NCI-H2227 treated with DMSO at 0.1 percent for 48 hours (cell line): ENCODE data around the gene LRP1-AS.
A peak's percentile ranks its signal among the peaks of the same experiment; 100 is the strongest.

Source experiments
- DNase-seq: peaks from one replicate; lab custom pipeline; 2025; lab: John Stamatoyannopoulos, UW

LRP1-AS gene

GRCh38 chr12:57146961-57147944 is at the start of gene LRP1-AS:
Gene LRP1-AS, minus strand, starts transcription at chr12:57147619.
- no peak for DNase-seq

DNA sequence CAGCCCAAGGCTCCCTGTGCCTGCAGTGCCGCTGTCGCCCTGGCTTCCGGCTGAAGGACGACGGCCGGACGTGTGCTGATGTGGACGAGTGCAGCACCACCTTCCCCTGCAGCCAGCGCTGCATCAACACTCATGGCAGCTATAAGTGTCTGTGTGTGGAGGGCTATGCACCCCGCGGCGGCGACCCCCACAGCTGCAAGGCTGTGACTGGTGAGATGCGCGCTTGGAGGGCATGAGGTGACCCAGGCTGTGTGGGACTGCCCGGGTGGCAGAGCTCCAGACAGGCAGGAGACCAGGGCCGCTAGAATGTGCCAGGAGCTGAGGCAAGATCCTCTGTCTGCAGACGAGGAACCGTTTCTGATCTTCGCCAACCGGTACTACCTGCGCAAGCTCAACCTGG is 49.5 kb upstream of the LRP1-AS start:
- DNase-seq, result no peak

DNA sequence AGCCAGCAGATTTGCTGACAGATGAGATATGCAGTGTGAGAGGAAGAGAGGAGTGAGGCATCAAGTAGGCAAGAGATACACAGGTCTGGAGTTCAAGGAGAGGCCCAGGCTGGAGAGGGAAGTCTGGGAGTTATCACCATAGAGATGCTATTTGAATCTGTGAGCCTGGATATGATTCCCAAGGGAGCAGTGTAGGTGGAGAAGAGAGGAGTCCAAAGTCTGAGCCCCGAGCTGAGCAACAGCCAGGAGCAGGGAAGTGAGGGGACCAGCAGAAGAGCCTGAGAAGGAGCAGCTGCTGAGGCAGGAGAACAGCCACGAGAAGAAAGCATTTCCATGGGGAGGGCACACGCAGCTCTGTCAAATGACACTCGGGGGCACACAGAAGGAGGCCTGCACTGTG is 49.0 kb upstream of the LRP1-AS start:
- no peak for DNase-seq

DNA sequence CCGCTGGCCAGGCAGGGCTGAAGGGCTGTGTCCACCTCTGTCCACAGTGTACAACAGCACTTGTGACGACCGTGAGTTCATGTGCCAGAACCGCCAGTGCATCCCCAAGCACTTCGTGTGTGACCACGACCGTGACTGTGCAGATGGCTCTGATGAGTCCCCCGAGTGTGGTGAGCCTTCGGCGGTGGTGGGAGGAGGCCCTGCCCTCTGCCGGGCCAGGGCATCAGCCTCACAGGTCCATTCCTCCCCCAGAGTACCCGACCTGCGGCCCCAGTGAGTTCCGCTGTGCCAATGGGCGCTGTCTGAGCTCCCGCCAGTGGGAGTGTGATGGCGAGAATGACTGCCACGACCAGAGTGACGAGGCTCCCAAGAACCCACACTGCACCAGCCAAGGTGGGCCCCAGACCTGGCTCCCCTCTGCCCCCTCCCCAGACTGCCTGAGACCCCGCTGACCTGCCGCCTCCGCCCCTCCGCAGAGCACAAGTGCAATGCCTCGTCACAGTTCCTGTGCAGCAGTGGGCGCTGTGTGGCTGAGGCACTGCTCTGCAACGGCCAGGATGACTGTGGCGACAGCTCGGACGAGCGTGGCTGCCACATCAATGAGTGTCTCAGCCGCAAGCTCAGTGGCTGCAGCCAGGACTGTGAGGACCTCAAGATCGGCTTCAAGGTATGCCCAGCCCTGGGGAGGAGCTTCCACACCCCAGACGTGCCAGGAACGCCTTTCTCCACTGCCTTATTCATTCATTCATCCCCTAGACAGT is 48.4 kb upstream of the LRP1-AS start:
- no peak for DNase-seq

GRCh38 chr12:57195186-57195585 is 47.8 kb upstream of the LRP1-AS start:
- DNase-seq, result no peak

- no peak for DNase-seq
These were observed 46.8 kb upstream of the LRP1-AS start for GRCh38 chr12:57194253-57194652.

GRCh38 chr12:57193706-57194245 is 46.4 kb upstream of the LRP1-AS start:
- DNase-seq, result no peak

DNA sequence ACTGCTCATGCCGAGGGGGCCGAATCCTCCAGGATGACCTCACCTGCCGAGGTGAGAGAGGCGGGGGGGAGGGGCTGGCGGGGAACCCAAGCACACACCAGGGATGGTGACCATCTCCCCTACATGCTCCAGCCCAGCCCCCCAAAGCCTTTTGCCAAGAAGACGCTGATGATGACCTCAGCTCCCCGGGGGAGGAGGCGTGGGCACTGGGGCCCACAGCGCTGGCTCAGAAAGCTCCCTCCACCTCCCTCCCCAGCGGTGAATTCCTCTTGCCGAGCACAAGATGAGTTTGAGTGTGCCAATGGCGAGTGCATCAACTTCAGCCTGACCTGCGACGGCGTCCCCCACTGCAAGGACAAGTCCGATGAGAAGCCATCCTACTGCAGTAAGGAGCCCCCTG is 45.5 kb upstream of the LRP1-AS start:
- no peak for DNase-seq

DNA sequence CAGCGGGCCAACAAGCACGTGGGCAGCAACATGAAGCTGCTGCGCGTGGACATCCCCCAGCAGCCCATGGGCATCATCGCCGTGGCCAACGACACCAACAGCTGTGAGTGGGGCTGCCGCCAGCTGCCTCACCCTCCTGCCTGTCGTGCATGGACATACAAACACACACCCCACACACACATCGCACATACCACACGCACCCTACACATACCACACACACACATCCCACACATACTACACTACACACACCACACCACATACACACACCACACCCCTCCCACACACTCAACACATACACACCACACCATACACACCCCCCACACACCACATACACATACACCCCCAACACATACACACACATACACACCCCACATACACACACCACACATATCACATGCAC is 44.0 kb upstream of the LRP1-AS start:
- no peak for DNase-seq

GRCh38 chr12:57190821-57191220 is 43.4 kb upstream of the LRP1-AS start:
- no peak for DNase-seq

DNA sequence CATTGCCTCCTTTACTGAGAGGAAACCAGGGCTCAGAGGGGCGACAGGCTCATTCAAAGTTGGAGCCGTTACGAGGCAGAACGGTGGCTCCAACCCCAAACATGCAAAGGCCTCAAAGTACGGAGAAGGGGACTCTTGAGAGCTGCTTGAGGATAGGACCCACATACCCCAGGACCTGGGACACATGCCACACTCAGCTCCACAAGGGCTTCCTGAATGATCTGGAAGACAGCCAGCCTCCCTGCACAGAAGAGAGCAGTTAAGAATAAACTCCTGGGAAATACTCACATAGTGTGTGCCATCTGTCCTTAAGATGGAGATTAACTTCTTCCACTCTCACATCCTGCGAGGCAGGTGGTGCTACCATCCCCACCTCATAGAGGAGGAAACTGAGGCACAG is 42.6 kb upstream of the LRP1-AS start:
- no peak for DNase-seq

DNA sequence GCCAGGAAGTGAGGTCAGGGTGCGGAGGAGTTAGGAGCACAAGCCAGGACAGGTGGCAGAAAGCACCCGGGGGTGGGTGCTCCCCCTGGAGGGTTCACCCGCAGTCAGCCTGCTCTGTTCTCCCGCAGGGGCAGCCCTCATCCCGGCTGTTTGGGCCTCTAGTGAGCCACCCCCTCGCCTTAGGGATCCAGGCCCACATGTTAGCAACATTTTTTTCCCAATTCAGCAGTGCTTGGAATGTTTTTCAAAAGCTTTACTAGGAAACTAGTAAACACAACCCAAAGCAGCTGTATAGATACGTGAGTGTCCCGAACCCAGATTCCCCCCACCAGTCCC is 40.6 kb upstream of the LRP1-AS start:
- no peak for DNase-seq

- DNase-seq, result no peak
These were observed 40.0 kb upstream of the LRP1-AS start for GRCh38 chr12:57187222-57188089.

GRCh38 chr12:57185906-57186508 is 38.6 kb upstream of the LRP1-AS start:
- no peak for DNase-seq

GRCh38 chr12:57185403-57185802 is 38.0 kb upstream of the LRP1-AS start:
- DNase-seq, result no peak

DNA sequence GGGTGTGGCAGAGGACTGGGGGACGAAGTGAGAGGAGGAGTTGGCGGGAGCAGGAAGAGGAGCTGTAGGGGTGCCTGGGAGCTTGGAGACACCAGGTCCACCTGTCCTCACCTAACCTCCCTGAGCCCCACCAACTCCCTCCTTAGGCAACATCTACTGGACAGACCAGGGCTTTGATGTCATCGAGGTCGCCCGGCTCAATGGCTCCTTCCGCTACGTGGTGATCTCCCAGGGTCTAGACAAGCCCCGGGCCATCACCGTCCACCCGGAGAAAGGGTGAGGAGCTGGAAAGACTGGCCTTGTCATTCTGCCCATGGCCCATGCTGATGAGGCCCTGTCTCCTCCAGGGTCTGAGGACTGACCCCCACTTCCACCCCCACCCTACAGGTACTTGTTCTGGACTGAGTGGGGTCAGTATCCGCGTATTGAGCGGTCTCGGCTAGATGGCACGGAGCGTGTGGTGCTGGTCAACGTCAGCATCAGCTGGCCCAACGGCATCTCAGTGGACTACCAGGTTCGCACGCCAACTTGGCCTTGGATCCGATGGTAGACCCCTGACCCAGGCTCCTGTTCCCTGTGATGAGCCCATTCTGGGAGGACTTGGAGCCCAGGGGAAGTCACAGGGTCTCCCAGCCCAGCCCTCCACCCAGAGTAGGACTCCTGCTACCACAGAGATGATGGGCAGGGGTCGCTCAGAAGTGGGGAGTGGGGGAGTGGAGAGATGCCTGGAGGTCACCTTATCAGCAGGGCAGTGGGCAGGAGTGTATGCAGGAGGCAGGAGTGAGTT is 36.7 kb upstream of the LRP1-AS start:
- no peak for DNase-seq

GRCh38 chr12:57182918-57183575 is 35.6 kb upstream of the LRP1-AS start:
- DNase-seq, result peak; percentile 38

- no peak for DNase-seq
These were observed 34.2 kb upstream of the LRP1-AS start for GRCh38 chr12:57181561-57182155.

DNA sequence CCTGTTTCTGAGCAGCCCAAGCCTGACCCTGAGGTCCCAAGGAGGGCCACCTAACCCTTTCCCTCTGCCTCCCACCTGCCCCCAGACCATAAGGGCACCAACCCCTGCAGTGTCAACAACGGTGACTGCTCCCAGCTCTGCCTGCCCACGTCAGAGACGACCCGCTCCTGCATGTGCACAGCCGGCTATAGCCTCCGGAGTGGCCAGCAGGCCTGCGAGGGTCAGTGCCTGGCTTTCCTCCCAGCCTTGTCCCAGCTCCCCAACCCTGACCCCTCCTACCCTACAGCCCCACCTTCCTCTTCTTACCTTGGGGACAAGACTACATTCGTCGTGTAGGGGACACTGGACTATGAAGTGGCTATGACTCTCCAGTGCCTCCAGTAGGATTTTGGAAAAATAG is 33.7 kb upstream of the LRP1-AS start:
- DNase-seq, result no peak
